GM19452 (cell line): ENCODE data around the gene DENND10.
"Not testable (repeated sequence)": the region's sequence is repeated elsewhere in the genome, so short reads cannot be mapped to it uniquely, and the experiment has no call there.

Experiments
- ATAC-seq: cut with Tn5 transposase; IDR thresholded peaks from one replicate; pipeline ENCODE4 v1.9.1; 2021; ENCODE audit not compliant: unreplicated experiment

DENND10 gene

DNA sequence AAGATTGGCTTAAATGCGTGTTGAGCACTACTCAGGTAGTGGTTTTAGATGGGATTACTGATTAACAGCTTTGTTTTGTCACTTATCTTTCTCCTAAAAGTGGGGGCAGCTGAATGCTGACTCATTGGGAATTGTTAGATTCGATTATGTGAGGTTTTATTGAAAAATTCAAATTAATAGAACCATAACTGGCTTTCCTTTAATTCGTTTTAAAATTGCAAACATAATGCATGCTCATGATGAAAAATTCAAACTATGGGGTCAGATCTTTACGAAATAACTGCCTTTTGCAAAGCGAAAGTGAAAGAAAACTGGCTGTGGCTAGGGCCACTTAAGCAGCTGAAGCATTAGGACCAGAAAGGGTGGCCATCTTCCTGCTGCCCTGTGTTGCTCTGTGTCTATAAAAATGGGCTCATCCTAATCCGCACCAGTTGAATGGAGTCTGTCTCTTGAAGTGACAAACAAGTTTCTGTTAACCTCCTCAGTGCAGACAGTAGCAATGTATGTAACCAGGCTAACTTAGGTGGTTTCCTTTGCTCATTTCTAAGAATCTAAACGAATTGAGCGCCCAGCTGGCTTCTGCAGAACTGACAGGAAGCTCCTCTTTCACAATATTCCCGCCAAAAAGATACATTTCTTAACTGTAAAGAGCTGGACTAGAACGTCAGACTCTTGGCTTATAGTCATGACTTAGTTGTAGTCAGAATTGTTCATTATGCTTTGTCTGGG lies 27.8 kb downstream of the DENND10 start:
- peak; percentile 80 for ATAC-seq

DNA sequence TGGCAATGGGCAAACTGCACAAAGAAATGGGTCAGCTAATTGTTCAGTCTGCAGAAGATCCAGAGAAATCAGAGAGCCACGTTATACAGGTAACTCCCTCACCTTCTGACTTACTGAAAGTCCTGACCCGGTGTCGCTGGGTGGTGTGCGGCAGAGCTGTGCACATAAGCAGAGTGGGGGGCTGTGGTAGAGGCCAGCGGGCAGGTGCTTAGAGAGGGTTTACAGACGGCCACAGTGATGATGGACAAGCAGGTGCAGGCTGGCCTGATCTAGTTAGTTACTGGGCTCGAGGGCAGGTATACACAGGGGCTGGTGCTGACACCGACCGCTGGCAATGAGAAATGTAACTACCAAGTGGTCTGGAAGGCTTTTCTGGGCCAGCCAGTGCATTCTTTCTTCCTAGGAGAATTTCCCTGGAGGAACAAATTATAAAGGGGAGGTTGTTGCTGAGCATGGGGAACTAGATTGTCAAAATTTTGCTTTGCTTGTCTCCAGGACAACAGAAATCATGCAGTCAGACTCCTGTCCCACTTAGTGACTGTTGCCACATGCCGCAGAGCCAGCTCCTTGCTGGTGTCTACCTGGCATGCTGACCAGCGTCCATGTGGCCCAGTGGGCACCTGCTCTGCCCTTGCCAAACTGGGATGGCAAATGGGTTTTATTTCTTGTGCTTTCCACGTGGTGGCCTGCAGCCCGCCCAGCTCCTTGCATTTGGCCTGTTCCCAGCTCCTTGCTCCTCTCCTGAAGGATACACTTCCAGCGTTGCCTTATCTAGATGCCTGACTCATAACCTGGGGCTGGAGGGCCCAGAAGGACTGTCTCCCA lies 28.8 kb downstream of the DENND10 start:
- no peak for ATAC-seq

DNA sequence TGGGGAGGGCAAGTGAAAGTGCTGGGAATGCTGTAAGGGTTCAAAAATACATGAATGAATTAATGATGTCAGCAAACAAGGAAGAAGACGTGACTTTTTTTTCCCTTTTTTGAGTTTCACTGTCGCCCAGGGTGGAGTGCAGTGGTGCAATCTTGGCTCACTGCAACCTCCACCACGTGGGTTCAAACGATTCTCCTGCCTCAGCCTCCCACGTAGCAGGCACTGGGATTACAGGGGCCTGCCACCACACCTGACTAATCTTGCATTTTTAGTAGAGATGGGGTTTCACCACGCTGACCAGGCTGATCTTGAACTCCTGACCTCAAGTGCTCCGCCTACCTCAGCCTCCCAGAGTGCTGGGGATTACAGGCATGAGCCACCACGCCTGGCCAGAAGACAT lies 30.0 kb downstream of the DENND10 start:
- no peak for ATAC-seq

DNA sequence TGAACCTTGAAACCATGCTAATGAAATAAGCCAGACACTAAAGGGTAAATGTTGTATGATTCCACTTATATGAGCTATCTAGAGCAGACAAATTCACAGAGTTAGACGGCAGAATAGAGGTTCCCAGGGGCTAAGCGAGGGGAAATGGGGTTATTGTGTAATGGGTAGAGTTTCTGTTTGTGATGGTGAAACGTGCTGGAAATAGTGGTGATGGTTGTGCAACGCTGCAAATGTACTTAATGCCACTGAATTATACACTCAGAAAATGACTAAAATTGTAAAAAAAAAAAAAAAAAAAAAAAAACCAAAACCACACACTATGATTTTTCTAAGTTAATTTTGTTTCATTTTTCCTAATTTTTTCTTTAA lies 31.6 kb downstream of the DENND10 start:
- no peak for ATAC-seq

DNA sequence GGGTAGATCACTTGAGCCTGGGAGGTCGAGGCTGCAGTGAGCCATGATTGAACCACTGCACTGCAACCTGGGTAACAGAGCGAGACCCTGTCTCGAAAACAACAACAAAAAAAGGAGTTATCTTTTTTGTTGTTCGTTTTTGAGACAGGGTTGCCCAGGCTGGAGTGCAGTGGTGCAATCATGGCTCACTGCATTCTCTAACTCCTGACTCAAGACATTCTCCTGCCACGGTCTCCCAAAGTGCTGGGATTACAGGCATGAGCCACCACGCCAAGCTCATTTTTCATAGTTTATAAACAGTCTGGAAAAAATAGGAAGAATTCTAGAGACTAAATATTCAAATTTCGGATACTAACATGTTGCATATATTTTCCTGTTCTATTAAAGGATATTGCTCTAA lies 32.2 kb downstream of the DENND10 start:
- ATAC-seq: no peak

DNA sequence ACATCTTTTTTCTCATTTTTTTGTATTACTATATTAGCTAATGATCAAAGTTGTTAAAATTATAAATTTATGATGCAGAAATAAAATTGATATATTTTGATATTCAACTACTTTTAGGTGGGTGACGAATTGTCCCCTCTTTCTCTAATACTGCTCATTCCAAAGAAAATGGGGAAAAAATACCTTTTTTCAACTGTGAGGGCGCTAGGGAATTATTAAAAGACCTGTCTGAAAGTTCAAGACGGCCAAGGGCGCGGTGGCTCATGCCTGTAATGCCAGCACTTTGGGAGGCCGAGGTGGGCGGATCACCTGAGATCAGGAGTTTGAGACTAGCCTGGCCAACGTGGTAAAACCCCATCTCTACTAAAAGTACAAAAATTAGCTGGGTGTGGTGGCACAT lies 34.0 kb downstream of the DENND10 start:
- ATAC-seq: not testable (repeated sequence)

DNA sequence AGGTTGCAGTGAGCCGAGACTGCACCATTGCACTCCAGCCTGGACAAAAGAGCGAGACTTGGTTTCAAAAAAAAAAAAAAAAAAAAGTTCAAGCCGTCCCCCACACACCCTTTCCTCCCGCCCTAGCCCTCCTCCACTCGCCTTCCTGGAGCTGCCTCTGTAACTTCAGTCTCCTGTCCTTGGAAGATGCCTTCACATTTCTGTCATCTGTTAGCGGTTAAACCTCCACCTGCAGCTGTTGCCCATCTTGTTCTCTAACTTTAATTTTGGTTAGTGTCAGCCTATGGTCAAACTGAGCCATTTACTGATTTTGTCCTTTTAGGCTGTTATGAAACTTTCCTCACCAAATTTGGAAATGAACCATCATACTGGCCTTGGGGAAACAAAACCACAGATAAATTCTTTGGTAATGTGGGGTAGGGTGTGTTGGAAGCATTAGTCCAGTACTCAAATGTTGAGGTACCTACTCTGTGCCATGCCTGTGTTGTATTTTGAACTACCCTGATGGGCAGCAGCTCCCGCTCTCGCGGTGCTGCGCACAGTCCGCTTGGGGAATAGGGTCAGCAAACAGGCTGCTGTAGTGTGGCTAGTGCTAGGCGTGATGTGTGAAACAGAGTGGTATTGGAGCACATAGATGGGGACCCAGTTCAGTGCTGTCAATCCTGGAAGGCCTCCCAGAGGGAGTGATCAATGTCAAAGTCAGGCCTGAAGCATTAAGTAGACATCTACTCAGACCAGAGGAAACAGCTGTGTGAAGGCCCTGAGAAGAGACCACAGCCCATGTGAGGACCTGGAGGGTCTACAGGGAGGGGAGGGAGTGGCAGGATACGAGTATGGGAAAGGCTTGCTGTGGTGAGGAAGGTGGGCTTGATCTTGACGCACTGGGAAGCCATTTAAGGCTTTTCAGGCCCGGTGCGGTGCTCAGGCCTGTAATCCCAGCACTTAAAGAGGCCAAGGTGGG lies 34.7 kb downstream of the DENND10 start:
- no peak for ATAC-seq

DNA sequence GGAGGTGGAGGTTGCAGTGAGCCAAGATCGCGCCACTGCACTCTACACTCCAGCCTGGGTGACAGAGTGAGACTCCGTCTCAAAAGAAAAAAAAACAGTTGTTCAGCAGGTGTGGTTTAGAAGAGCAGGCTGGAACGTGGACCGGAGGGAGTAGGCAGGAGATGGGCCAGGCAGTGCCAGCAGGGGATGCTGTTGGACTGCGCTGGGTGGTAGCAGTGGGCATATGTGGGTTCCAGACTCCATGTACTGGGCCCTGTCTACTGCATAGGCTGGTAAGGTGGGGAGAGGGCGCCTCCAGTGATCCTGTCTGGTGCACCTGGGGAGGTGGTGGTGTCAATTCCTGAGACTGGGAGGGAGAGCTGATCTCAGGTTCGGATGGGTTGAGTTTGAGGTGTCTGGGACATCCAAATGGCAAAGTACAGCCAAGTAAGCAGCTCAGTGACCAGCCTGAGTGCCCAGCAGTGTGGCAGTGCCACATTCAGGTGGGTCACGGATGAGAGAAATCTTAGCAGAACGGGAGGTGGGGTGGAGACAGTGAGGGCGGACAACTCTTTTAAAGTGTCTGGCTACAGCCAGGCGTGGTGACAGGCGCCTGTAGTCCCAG lies 35.7 kb downstream of the DENND10 start:
- no peak for ATAC-seq

DNA sequence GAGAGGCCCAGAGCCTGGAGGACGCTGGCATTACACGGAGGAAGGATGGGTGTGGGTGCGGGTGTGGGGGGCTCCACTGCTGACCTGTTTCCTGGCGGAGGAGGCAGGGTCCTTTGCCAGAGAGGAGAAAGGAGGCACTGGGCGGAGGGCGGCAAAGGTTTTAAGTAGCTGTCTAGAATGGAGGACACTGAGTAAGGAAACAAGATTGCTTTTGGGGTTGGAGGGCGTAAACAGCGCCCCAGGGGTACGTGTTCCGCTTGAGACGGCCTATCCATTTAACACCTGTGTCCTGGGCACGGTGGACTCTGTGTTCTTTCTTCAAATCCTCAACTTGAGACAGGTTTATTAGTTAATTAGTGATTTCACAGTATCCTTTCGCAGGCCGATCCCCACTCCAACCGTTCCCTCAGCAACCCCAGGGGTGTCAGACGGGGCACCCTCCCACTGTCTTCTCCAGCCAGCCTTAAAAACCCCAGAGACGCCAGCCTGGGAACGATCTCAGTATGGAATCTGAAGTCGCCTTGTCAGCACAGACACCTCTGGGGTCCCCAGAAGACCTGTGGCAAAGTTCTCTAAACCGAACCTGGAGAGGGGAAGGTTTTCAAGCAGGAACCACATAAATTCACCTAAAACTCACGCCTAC lies 36.8 kb downstream of the DENND10 start:
- no peak for ATAC-seq

DNA sequence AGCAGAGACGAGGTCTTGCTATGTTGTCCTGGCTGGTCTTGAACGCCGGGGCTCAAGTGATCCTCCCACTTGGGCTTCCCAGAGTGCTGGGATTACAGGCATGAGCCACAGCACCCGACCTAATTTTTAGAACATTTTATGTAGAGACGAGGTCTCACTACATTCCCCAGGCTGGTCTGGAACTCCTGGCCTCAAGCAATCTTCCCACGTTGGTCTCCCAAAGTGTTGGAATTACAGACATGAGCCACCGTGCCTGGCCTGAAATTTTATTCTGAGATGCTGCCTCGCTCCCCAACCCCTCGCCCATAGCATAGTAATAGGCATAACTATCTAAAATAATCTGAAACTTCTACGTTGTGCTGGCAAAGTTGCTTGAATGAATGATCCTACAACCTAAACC lies 39.7 kb downstream of the DENND10 start:
- no peak for ATAC-seq

DNA sequence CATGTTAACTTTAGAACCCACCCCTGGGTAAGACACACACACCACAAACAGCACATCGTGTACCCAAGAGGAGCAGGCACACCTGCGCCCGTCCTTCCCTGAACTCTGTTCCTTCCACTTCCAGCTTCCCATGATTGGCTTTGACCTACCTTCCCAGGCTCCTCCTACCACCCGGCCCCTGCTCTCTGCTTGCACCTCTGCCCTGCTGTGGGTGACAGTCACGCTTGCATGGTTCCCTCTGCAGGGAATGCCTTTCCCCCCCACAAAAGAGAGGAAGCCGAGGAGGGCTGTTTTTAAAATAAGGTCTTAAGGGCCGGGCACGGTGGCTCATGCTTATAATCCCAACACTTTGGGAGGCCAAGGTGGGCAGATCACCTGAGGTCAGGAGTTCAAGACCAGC lies 45.2 kb downstream of the DENND10 start:
- no peak for ATAC-seq

DNA sequence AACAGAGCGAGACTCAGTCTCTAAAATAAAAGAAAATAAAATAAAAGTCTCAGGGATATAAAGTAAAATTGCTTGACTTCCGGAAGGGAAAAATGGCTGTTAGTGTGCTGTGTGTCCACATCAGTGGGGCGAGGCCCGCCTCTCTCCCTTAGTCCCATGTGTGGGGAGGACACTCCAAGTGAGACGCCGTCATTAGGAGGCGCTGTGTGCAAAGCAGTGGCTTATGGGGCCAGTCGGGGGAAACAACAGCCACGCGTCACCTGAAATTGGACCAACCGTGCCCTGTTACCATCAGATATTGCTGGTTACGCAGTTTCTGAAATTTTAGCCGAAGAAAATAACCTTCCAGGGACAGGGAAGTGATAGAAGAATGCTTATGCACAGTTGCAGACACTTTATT lies 45.8 kb downstream of the DENND10 start:
- no peak for ATAC-seq

DNA sequence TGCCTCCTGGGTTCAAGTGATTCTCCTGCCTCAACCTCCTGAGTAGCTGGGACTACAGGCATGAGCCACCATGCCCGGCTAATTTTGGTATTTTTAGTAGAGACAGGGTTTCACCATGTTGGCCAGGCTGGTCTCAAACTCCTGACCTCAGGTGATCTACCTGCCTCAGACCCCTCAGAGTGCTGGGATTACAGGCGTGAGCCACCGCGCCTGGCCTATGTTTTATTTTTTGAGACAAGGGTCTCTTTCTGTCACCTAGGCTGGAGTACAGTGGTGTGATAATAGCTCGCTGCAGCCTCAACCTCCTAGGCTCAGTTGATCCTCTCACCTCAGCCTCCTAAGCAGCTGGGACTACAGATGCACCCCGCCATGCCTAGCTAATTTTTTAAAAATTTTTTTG lies 47.7 kb downstream of the DENND10 start:
- ATAC-seq: not testable (repeated sequence)

DNA sequence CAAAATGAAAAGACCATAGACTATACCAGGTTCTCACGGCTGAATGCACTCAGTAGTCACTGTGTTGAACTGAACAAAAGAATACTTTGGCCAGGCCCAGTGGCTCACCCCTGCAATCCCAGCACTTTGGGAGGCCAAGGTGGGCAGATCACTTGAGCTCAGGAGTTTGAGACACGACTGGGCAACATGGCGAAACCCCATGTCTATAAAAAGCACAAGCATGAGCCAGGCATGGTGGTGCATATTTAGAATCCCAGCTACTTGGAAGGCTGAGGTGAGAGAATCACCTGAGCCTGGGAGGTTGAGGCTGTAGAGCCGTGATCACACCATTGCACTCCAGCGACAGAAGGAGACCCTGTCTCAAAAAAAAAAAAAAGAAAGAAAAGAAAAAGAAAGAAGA lies 49.1 kb downstream of the DENND10 start:
- ATAC-seq: no peak

DNA sequence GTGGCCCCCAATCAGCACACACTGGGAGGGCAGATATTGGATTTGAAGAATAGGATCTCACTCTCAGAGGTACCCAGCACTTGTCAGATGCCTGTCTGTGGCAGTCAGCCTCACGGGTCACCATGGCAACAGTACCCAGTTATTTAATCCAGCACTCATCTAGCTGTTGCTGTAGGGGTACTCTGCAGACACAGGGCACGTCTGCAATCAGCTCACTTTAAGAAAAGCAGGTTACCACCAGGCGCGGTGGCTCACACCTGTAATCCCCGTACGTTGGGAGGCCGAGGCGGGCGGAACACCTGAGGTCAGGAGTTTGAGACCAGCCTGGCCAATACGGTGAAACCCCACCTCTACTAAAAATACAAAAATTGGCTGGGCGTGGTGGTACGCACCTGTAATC lies 49.7 kb downstream of the DENND10 start:
- no peak for ATAC-seq

DNA sequence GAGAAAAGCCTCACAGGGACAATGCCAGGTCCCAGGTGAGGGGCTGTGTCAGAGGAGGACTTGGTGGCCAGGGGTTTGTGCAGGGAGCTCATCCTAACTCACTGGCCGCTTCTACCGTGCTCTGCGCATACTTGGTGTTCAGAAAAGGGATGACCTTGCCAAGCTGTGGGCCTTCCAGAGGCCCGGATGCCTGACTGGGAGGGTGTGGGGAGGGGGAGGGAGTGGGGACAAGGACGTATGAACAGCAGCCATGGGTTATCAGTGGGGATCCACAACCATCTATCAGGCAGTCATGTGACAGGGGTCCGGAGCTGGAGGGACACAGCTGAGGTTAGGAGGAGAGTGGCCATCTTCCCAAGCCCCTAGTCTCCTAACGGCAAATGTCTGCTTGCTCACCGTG lies 55.4 kb downstream of the DENND10 start:
- ATAC-seq: no peak

DNA sequence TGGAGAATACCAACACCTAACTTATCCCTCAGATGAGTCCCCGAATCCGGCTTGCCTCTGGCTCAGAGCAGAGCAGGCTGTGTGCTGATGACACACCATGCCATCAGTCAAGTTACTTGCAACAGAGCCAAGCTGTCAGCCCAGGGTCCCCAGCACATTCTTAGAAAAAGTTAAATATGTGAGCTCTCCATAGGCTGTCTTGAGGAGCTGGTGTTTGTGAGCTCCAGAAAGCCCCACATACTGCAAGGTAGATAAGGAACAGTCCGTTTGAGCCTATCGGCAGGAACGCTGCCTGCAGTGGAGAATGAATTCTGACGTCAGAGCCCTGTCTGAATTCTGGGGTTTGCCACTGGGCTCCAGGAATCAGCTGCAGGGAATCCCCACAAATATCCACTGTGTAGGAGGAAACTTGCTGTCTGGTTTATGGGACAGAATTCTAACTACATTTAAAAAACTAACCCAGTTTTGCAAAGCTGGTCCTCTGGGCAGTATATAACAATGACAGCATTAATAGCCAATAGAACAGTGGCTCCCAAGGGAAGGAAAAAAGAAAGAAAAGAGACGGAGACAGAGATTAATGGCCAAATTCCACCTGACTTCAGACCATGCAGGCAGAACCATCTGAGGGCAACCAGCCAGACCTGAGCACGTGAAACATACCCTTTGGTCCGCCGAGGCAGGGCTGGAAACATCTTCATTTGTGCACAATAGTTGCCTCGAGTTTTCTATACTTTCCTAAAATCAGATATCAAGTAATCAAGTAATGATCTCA lies 58.0 kb downstream of the DENND10 start:
- no peak for ATAC-seq

DNA sequence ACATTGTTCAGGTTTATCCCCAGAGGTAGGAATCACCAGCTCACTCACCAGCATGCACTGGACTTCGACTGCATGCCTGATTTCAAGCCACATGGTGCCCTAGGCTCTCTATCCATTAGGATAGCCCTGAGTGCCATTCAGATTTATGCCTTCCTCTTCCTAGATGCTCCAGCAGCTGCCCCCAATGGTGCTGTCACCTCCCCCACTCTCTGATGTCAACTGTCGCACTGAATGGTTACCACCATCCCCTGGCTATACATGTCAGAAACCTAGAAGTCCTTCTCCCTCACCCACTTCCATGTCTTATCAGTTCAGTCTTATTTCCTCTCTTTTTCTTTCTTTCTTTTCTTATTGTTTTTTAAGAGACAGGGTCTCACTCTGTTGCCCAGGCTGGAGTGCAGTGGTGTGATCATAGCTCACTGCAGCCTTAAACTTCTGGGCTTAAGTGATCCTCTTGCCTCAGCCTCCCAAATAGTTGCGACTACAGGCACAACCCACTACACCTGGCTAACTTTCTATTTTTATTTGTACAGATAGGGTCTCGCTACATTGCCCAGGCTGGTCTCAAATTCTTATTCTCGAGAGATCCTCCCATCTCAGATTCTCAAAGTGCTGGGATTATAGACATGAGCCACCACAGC lies 58.7 kb downstream of the DENND10 start:
- ATAC-seq: no peak
